ENCODE measurements around the gene ZNHIT1. TPM values are rescaled to one million over a fixed set of nuclear protein-coding genes. Genes with fewer than 3 reads are reported as not detected.

Gene ZNHIT1
- total and polyA plus RNA-seq, 2 donors (not counting 3 experiments of a cell fraction or from before 2014, with no cell fraction given), result 74.1 to 89.9 TPM

DNA sequence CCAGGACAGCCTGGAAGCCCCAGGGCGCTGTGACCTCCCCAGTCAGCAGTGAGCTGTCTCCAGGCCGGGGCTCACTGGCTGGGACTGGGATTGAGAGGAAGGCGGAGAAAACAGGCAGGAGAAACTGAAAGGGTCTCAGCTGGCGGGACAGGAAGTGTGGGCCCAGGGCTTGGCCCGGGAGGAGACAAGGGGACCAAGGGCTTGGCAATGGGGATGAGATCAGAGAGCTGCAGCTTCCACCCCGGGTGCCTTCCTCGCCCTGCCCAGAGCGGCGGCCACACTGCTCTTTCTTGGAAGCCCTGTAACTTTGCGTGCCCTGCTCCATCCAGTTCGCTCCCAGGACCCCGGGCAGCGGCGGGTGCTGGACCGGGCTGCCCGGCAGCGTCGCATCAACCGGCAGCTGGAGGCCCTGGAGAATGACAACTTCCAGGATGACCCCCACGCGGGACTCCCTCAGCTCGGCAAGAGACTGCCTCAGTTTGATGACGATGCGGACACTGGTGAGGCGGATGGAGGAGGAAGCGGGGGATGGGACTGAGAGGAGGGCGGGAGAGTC lies 4.4 kb downstream of the ZNHIT1 start:
- H3K9me3 ChIP-seq (replicated peaks; ENCODE audit: control insufficient read depth, insufficient read depth, low read length), result no peaks in the 10 kb centered on the region
- H3K4me2 ChIP-seq (ENCODE audit: insufficient read depth, low read length), result no peak overlapping the region
- no peak overlapping the region for H3K9ac ChIP-seq (replicated peaks; ENCODE audit: extremely low read depth, insufficient read depth, low read length)
- no peaks in the 10 kb centered on the region for H4K20me1 ChIP-seq (replicated peaks; ENCODE audit: control insufficient read depth, extremely low read depth, insufficient read depth, low read length)
- ChIA-PET CTCF (interaction anchor here (1.3 to 1.4 kb wide), 2 partner anchors 9 to 22 kb away, joined by 3 to 4 read pairs; no protein-coding TSS in a partner anchor), POLR2A (no interaction called here)
- TF ChIP-seq JUN (IDR thresholded peaks at IDR 0.05; ENCODE audit: borderline replicate concordance, insufficient read depth, insufficient read length, low read depth), result no peak
- TF ChIP-seq GATA2 (IDR thresholded peaks at IDR 0.05; ENCODE audit: insufficient read depth, insufficient read length, low read depth, low read length), result no peak
- no peak for TF ChIP-seq POLR2AphosphoS5 (IDR thresholded peaks at IDR 0.05; ENCODE audit: insufficient read depth, low read depth, low read length)
- TF ChIP-seq, protein P1, sequence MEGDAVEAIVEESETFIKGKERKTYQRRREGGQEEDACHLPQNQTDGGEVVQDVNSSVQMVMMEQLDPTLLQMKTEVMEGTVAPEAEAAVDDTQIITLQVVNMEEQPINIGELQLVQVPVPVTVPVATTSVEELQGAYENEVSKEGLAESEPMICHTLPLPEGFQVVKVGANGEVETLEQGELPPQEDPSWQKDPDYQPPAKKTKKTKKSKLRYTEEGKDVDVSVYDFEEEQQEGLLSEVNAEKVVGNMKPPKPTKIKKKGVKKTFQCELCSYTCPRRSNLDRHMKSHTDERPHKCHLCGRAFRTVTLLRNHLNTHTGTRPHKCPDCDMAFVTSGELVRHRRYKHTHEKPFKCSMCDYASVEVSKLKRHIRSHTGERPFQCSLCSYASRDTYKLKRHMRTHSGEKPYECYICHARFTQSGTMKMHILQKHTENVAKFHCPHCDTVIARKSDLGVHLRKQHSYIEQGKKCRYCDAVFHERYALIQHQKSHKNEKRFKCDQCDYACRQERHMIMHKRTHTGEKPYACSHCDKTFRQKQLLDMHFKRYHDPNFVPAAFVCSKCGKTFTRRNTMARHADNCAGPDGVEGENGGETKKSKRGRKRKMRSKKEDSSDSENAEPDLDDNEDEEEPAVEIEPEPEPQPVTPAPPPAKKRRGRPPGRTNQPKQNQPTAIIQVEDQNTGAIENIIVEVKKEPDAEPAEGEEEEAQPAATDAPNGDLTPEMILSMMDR (IDR thresholded peaks at IDR 0.05; ENCODE audit: extremely low read depth in 1 of 2, insufficient read depth in 1 of 2, low read depth in 1 of 2, low read length in 2 of 2), result no peak
- TF ChIP-seq, protein P2, sequence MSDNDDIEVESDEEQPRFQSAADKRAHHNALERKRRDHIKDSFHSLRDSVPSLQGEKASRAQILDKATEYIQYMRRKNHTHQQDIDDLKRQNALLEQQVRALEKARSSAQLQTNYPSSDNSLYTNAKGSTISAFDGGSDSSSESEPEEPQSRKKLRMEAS (IDR thresholded peaks at IDR 0.05; ENCODE audit: insufficient read depth, insufficient read length), result no peak
- no peak for TF ChIP-seq MYC (IDR thresholded peaks at IDR 0.05; ENCODE audit: low read depth, low read length)
- no peak for TF ChIP-seq FOS (IDR thresholded peaks at IDR 0.05; ENCODE audit: borderline replicate concordance, insufficient read depth, low read length)
- TF ChIP-seq EZH2 (IDR thresholded peaks at IDR 0.05; ENCODE audit: borderline replicate concordance, low read depth, low read length, severe bottlenecking), result no peak
- no peak for TF ChIP-seq POLR2A (IDR thresholded peaks at IDR 0.05; ENCODE audit: low read depth, low read length)
- no peak overlapping the region for H3K4me3 ChIP-seq (replicated peaks in 1 of 3; ENCODE audit: insufficient read depth in 1 of 3, low read depth in 1 of 3, low read length in 3 of 3)
- peaks cover 2 to 6% of the 10 kb centered on the region in 2 experiments for H3K36me3 ChIP-seq (ENCODE audit: control insufficient read depth in 2 of 2, extremely low read depth in 1 of 2, insufficient read depth in 2 of 2, low read length in 2 of 2)
- no peak overlapping the region for H3K27ac ChIP-seq (ENCODE audit: insufficient read depth, low read depth, low read length)
- no peak overlapping the region for H2AFZ ChIP-seq (ENCODE audit: low read depth, low read length)
- intact Hi-C loops (cut with micrococcal nuclease) (no loop called here), dilution Hi-C loops (cut with MboI; ENCODE audit: extremely low pct_ligation_motif_present, low sequenced_read_pairs) (no loop called here)
- FAIRE-seq, result no peak
- BruUV-seq (replicated peaks), result no TSS peak
- no peak for DNase-seq (ENCODE audit: low read depth, low spot score)
- H3K27me3 ChIP-seq (ENCODE audit: control insufficient read depth in 2 of 2, insufficient read depth in 2 of 2, low read length in 2 of 2), result no peaks in the 10 kb centered on the region
- peaks cover 31% of the 10 kb centered on the region for H3K79me2 ChIP-seq (ENCODE audit: control insufficient read depth, insufficient read depth, low read length)
- H3K4me1 ChIP-seq (ENCODE audit: control insufficient read depth, extremely low read depth, insufficient read depth, low read length), result peaks cover 7% of the 10 kb centered on the region
- H3K9me1 ChIP-seq (replicated peaks; ENCODE audit: control insufficient read depth, extremely low read depth, insufficient read depth, low read length), result no peaks in the 10 kb centered on the region
